Activated CD4-positive, CD25-positive, alpha-beta regulatory T cell treated with anti-CD3 and anti-CD28 coated beads, Interleukin-2, amount 50 U/mL, for 16 hours (primary cell): Measurements from ENCODE around the gene NRN1L.
"Not testable (repeated sequence)": the region's sequence is repeated elsewhere in the genome, so short reads cannot be mapped to it uniquely, and the experiment has no call there.

Experiments
- DNase-seq: peaks from one replicate; pipeline ENCODE4 v3.0.0-alpha.2; 2020; ENCODE audit warnings: low read depth, low spot score

Gene NRN1L

DNA sequence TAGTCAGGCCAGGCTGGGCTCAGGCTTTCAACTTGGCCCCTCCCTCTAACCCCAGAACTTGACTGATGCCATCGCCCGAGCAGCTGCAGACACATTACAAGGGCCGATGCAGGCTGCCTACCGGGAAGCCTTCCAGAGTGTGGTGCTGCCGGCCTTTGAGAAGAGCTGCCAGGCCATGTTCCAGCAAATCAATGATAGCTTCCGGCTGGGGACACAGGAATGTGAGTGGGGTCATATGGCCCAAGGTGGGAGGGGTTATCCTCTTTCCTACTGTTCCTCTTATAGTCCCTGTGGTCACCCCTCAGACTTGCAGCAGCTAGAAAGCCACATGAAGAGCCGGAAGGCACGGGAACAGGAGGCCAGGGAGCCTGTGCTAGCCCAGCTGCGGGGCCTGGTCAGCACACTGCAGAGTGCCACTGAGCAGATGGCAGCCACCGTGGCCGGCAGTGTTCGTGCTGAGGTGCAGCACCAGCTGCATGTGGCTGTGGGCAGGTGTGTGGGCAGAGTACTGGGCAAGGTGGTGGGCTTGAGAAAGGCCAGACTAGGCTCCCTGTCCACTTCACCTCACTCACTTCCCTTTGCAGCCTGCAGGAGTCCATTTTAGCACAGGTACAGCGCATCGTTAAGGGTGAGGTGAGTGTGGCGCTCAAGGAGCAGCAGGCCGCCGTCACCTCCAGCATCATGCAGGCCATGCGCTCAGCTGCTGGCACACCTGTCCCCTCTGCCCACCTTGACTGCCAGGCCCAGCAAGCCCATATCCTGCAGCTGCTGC, 2.1 kb upstream of the NRN1L start:
- DNase-seq: no peak

DNA sequence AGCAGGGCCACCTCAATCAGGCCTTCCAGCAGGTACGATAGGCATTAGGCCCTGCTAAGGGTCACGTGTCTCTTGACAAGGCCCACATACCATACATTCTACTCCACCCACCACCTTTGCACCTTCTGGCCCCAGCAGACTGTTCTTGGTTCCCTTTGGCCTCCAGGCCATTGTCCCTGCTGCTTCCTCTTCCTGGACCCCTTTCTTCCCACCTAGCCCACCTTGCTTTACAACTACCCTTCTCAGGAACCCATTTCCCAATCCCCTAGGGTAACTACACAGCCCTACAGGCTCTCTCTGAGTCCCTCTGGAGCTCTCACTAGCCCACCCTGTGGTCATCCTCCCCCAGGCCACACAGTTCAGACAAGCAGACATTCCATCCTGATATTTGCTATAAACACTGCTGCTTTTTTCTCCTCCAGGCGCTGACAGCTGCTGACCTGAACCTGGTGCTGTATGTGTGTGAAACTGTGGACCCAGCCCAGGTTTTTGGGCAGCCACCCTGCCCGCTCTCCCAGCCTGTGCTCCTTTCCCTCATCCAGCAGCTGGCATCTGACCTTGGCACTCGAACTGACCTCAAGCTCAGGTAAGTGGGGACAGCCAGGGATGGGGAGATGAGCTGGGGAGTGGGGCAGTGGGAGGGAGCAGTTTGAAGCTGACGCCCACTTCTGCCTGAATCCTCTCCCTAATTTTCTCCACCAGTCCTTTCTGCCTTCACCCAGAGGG, 1.4 kb upstream of the NRN1L start:
- DNase-seq: no peak

DNA sequence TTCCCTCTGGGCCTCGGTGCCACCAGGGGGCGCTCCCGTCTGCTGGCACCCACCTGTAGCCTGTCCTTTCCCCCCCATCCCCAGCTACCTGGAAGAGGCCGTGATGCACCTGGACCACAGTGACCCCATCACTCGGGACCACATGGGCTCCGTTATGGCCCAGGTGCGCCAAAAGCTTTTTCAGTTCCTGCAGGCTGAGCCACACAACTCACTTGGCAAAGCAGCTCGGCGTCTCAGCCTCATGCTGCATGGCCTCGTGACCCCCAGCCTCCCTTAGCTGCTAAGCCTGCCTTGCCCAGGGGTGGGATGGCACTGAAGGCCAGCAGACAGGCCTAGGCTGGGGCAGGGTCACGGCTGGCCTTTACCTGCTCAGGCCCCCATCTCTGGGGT, 818 bp upstream of the NRN1L start:
- peak; percentile 42 for DNase-seq

DNA sequence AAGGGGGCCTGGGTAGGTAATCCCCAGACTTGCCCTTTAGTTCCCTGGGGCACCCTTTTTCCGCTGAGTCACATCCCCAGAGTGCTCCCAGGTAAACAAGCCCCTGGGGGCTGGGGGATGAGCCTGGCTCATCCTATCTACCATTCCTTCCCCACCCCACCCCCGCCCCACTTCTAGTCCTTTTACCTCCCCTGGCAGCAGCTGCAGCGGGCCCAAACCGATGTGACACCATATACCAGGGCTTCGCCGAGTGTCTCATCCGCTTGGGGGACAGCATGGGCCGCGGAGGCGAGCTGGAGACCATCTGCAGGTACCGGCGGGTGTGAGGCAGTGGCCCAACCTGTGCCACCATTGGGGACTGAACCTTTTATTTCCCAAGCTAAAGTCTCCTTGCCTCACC, 860 bp downstream of the NRN1L start:
- DNase-seq: no peak

DNA sequence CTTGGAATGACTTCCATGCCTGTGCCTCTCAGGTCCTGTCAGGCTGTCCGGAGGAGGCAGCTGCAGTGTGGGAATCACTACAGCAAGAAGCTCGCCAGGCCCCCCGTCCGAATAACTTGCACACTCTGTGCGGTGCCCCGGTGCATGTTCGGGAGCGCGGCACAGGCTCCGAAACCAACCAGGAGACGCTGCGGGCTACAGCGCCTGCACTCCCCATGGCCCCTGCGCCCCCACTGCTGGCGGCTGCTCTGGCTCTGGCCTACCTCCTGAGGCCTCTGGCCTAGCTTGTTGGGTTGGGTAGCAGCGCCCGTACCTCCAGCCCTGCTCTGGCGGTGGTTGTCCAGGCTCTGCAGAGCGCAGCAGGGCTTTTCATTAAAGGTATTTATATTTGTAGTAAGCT, 1.3 kb downstream of the NRN1L start:
- no peak for DNase-seq

DNA sequence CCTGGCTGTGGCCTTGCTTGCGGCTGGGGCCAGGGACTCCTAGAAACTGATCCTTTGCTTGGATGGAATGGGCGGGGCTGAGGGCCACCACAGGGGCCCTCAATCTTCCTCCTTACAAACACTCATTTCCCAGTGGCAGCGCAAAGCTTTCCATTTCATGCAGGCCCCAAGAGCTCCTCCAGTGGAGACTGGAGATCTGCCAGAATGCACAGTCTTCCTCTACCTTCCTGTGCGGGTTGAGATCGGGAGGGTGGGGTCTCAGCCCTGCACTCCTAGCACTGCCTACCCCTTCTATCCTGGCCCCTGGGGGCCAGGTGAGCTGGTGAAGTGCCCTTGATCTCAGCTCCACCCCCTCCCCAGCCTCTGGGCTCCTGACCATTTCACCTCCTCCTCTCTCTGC, 1.7 kb downstream of the NRN1L start:
- DNase-seq: no peak

DNA sequence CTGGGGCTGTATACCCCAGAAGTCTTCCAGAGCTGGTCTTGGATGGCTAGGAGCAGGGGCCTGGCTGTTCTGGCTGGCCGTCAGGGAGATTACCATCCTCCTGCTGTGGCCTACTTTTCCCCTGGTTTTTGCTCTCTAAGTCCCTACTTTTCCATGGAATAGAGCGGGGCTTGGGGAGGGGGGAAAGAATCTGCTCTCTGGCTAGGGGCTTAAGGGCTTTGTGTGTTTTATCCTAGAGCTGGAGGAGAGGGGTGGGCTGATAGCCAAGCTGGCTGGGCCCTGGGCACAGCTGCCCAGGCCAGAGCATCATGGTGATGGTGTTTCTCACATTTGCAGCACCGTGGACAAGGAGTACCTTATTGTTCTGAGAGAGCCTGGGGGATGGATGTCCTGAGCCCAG, 3.6 kb downstream of the NRN1L start:
- no peak for DNase-seq

DNA sequence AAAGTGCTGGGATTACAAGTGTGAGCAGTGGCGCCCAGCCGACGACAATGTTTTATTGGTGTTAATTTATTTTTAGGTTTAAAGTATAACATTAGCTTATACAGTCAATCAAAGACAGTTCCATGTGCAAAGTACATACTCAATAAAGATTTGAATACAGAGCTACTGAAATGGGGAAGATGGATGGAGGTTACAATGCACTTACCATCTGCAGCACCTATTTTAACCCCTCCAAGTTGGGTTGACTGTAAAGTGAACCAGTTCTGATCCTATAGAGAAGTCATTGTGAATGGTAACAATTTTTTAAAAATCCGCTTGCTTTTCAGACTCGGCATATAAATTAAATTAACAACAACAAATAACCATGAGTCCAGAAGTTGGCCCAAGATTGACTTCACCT, 7.7 kb downstream of the NRN1L start:
- DNase-seq: no peak

DNA sequence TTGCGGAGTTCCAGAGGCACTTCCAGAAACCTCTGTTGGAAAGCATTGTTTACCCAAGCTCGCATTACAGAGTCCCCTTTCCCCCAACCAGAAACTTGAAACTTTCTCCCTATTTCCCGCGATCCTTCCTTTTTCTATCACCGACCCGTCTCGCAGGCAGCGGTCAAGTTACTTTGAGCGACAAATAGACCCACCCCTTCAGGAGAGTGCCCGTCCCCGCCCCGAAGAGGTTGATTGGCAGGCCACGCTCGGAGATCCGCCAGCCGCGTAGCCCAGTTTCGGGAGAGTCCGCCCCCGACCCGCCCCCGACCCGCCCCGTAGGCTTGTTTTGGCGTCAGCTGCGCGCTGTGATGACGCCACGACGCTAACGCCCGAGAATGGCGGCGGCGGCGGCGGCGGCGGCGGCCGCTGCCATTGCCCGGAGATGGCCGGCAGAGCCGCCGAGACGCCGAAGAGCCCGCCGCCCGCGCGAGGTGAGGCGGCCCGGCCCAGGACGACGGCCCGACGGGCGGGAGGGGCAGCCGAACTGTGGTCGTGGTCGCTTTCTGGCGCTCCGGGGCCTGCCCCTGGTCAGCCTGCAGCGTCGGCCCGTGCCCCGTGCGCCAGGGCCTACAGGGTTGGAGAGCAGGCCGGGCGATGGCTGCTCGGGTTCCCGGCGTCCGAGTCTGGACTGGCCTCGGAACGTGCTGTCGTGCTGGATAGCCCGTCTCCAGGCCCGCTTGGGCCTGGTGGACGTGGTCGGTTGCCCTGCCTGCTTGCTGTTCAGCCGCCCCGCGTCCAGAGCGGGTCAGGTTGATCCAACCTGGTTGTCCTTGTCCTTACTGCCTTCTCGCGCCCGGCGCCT, 8.4 kb downstream of the NRN1L start, which contains the start of gene PSKH1:
PSKH1 (plus strand) TSS at position 356 of the 844 bp plus-strand sequence. CDS start 15,496 bp downstream, outside the sequence.
- DNase-seq: peak; percentile 90

DNA sequence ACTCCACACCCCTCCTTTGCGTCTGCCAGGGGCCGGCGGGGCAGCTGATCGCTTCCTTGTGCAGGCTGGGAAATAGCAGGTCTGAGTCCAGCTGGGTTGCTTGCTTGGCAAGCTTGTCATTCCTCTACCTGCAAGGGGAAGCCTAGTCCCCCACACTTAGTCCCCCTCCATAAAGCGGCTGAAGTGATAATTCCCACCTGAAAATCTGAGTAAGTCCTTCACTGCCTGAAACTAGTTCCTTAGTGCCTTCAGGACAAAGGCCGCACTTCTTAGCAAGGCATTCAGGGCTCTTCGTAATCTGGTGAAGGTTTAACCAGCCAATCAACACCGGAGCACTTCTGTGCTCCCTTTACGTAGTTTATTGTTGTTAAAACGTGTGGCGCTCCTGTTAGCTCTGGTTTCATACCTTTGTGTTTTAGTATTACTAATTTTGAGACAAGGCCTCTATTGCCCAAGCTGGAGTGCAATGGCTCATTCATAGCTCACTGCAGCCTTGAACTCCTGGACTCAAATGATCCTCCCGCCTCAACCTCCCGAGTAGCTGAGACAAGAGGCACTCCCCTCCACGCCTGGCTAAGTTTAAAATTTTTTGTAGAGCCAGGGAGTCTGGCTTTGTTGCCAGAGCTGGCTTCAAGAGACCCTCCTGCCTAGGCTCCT, 9.2 kb downstream of the NRN1L start:
- no peak for DNase-seq

DNA sequence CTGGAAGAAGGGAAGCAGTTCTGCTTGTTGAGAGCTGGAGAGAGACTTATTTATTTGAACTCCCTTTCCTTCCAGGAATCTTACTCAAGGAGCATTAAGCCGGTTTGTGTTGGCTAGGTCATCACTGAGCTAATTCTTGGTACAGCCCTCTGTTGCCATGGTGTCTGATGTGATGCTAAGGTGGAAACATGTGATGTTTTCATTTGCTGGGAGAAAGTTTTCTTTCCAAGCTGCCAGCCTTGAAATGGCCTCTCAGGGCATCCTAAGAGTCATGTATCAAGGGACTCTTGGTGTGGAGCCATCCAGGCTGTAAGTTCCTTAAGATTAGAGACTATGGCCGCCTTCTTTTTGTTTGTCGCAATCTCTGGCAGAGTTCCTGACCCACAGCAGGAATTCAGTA, 12.5 kb downstream of the NRN1L start:
- no peak for DNase-seq

DNA sequence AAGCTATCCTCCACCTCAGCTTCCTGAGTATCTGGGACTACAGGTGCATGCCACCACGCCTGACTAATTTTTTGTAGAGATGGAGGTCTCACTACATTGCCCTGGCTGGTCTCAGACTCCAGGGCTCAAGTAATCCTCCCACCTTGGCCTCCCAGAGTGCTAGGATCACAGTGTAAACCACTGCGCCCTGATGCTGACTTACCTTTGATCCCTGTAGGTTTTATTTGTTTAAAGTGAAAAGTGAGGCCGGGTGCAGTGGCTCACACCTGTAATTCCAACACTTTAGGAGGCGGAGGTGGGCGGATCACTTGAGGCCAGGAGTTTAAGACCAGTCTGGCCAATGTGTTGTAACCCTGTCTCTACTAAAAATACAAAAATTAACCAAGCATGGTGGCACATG, 17.0 kb downstream of the NRN1L start:
- no peak for DNase-seq

DNA sequence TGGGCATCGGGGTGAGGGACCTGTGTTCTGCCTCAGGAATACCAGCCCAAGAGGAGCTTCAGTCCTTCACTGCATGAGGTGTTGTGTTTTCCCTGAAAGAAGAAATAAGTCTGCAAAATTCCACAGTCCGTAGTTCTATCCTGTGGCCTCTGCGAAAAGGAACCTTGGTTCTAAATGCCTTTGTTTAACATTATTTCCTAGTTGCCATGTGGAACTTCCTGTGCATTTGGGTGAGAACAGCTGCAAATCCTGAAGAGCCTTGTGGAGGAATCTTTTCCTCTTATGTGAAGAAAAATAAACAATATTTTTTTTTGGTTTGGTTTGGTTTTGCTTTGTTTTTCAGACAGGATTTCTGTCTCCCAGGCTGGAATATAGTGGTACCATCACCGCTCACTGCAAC, 18.1 kb downstream of the NRN1L start:
- DNase-seq: no peak

DNA sequence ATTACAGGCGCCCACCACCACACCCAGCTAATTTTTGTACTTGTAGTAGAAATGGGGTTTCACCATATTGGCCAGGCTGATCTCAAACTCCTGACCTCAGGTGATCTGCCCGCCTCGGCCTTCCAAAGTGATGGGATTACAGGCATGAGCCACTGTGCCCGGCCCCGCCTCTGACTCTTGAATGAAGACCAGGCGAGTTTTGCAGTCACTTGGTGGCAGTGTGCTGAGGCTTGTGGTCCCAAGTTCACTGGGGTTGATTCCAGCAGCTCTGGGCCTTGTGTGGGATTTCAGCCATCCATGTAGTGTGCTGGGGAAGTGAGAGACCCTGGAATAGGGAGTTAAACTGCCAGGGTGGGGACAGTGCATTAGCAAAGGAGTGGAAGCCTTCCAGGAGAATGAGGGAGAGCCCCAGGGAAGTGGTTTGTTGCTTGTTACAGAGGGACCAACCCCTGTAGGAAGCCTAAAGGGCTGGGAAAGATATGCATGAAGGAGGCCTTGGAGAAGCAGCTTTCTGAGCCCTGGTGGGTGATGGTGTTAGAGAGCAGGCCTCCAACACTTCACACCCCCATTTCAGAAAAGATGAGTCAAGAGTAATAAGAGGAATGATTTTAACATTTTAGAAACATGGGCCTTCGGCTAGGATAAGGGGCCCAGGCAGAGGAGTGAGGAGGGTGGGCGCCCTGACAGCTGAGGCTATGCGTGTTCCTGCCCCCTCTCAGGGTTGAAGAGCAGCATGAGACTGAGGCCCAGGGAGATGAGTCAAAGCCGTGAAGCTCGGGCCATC, 22.9 kb downstream of the NRN1L start:
- DNase-seq: no peak

DNA sequence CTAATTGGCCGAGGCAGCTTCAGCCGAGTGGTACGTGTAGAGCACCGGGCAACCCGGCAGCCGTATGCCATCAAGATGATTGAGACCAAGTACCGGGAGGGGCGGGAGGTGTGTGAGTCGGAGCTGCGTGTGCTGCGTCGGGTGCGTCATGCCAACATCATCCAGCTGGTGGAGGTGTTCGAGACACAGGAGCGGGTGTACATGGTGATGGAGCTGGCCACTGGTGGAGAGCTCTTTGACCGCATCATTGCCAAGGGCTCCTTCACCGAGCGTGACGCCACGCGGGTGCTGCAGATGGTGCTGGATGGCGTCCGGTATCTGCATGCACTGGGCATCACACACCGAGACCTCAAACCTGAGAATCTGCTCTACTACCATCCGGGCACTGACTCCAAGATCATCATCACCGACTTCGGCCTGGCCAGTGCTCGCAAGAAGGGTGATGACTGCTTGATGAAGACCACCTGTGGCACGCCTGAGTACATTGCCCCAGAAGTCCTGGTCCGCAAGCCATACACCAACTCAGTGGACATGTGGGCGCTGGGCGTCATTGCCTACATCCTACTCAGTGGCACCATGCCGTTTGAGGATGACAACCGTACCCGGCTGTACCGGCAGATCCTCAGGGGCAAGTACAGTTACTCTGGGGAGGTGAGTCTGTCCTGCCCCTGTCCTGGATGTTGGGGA, 24.5 kb downstream of the NRN1L start:
- no peak for DNase-seq

DNA sequence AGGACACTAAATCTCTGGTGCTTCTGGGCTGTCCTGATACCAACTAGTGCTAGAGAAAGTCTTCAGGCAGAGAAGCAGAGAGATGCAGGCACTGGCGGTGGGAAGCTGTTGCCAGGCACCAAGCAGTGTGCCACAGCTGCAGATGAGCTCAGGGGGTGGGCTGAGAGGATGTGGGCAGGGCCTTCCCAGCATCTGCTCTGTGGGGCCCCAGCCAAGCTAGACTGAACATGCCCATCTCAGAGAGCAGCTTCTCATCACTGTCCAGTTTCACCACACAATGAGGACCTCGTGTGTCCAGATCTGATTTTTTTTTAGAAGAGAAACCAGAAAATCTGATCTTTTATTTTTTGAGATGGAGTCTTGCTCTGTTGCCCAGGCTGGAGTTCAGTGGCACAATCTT, 25.5 kb downstream of the NRN1L start:
- no peak for DNase-seq

DNA sequence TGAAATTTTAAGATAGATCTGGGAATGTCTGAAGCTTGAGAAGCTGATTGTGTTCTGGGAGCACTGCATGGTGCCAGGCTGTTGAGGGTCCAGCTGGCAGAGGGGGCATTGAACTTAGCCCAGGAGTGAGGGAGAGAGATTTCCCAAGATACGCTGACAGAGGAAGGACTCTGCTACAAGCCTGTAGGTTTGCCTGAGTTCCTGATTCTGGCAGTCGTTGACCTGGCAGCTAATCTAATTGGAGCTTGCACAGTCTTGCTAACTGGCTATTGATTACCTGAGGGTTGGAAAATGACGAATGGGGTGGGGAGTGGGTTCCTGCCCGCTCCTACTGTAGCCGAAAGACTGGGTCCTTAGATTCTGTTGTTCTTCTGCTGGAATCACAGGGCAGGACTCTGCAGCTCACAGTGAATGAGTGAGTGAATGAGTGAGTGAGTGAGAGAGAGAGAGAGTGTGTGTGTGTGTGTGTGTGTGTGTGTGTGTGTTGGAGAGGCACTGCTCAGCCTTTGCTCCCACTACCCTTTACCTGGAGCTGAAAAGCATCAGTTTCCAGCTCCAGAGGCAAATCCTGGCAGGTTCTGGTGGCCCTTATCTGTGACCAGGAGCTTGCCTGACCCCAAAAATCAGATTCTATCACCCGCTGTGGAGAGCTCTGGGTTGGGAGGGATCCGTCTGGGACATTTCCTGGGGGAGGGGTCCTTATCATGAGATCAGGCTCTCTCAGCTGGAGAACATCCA, 30.2 kb downstream of the NRN1L start:
- DNase-seq: no peak

DNA sequence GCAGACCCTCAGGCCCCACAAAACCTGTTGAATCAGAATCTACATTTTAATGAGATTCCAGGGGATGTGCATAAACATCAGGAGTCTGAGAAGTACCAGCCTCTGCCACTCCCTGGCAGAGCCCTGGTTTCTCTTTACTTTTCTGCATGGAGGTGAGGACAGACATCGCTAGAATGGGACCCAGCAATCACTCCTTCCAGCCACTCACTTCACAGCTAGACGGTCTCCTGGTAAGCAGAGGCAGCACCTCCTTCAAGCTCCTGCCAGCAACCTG, 30.7 kb downstream of the NRN1L start:
- DNase-seq: not testable (repeated sequence)

DNA sequence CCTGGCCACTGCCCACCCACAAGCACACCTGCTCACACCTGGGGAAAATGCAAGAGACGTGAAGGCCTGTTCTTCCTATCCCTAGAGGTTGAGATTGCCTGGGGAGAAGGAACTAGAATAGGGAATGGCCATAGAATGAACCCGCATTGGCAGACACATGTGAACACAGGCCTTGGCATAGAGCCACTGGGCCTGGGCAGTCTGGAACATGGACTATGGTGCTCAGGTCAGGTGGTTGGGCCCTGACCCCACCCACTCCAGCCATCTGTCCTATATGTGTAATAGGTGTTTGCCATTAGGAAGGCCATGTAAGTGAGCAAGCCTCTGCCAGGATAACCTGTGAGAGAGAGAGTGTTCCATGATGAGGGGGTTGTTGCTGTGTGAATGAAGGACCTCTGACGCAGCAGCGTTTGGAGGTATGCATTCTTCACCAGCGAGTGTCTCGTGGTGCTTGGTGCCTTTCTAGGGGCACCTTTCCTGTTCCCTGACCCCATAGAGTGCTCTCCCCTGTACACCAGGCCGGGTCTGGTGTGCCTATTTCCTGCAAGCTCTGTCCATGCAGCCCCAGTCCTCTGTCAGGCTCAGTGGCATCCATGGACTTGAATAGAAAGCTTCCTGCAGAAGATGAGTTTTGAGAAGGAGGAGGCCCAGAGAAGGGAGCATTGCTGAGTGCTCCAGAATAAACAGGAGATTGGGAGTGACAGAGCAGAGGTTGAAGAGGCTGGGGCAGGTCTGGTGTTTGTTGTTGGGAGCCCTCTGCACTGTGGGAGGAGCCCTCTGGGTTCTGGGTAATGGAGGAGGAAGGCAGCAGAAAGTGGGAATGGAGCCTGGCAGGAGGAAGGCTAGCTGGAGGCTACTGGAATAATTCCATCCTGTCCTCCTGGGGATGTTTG, 31.4 kb downstream of the NRN1L start:
- no peak for DNase-seq
